ENCODE data around the gene NLRP10. TPM values are rescaled to one million over a fixed set of nuclear protein-coding genes. Genes with fewer than 3 reads are reported as not detected.

Gene NLRP10
- polyA plus RNA-seq, 1 of the 3 experiments (the other 2 are of a cell fraction), result 0.05 TPM

DNA sequence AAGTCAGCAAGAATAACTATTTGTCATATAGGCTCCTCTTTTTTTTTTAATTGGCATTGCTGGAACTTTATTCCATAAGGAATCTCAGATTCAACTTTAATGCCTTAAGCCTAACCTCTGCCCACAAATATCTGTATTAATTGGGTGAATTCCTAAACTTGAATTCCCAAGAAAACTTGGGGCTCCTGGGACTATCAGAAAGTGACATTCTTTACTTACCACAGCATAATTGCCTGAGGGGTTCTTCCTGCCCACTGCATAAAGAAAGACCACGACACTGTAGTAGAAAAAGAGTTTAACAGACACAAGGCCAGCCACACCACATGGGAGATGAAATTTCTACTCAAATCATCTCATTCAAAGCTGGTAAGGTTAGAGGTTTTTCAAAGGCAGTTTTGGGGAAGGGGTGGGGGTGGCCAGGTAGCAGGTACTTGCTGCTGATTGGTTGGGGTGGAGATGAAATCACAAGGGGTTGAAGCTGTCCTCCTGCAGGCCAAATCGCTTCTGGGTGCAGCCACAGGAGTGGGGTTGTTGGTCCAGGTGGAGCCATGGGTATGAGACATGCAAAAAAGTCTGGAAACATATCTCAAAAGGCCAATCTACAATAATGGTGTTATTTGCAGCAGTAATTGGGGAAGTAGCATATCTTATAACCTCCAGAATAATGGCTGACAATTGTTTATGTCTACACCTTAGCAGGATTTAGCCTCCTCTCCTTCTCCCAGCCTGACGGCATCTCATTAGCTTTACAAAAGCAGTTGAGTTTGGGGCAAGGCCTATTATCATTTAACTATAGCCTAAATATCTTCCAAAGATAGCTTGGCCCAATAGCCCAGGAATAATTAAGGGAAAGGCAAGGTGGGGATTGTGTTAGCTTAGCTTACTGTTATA lies 4.8 kb upstream of the NLRP10 start:
- 36% methylated on average over 3 of the region's 3 CpGs for WGBS (ENCODE audit: low lambda C conversion rate)
- H3K9ac ChIP-seq, result no peak overlapping the region

More for the DNA sequence above, 4.8 kb upstream of the NLRP10 start:
- H3K9me2 ChIP-seq, result no peaks in the 10 kb centered on the region
- H3F3A ChIP-seq (replicated peaks; ENCODE audit: insufficient read depth), result peaks cover 4% of the 10 kb centered on the region
- ChIA-PET CTCF (interaction anchor here (0.6 to 1.4 kb wide), 2 partner anchors 17 to 237 kb away, joined by 3 to 8 read pairs; partner anchors contain the start of gene EIF3F), POLR2A (no interaction called here)
- H3K27me3 ChIP-seq (ENCODE audit: insufficient read depth), result no peaks in the 10 kb centered on the region
- H3K4me3 ChIP-seq (ENCODE audit: low read depth in 2 of 2, low read length in 1 of 2), result no peak overlapping the region
- no peak overlapping the region for H3K27ac ChIP-seq (ENCODE audit: low read depth in 2 of 2, low read length in 1 of 2)
- no peak overlapping the region for H3K4me2 ChIP-seq
- no peak overlapping the region for H2AFZ ChIP-seq (ENCODE audit: low read depth)
- no peaks in the 10 kb centered on the region for H3K36me3 ChIP-seq (replicated peaks in 1 of 2; ENCODE audit: control insufficient read depth in 1 of 2, insufficient read depth in 2 of 2, low read length in 1 of 2)
- H4K20me1 ChIP-seq (ENCODE audit: insufficient read depth), result no peaks in the 10 kb centered on the region
- H3K4me1 ChIP-seq (ENCODE audit: control insufficient read depth in 1 of 2, insufficient read depth in 2 of 2, low read depth in 1 of 2, low read length in 1 of 2), result peaks cover 0 to 12% of the 10 kb centered on the region in 2 experiments; a peak in 1 of 4 replicates
- DNase-seq, result no peak
- TF ChIP-seq EP300 (IDR thresholded peaks at IDR 0.05; ENCODE audit: borderline replicate concordance in 1 of 2, low read depth in 1 of 2, low read length in 1 of 2) (no peak), TEAD4 (IDR thresholded peaks at IDR 0.05; ENCODE audit: borderline replicate concordance, insufficient read depth) (no peak), RFX5 (IDR thresholded peaks at IDR 0.05; ENCODE audit: low read length) (no peak), YY1 (IDR thresholded peaks at IDR 0.05; ENCODE audit: low read depth) (no peak), FOSL2 (IDR thresholded peaks at IDR 0.05; ENCODE audit: borderline replicate concordance, low read depth) (no peak), CHD2 (IDR thresholded peaks at IDR 0.05; ENCODE audit: low read length, partially characterized antibody) (no peak), RAD21 (IDR thresholded peaks at IDR 0.05; ENCODE audit: low read length) (no peak), TAF1 (IDR thresholded peaks at IDR 0.05; ENCODE audit: borderline replicate concordance, low read depth, low read length) (no peak), RCOR1 (IDR thresholded peaks at IDR 0.05; ENCODE audit: low read length) (no peak), REST (IDR thresholded peaks at IDR 0.05; ENCODE audit: low read depth, low read length) (no peak), GATA2 (CRISPR knock-in tag; IDR thresholded peaks at IDR 0.05) (no peak), RXRA (IDR thresholded peaks at IDR 0.05; ENCODE audit: borderline replicate concordance, low read depth) (no peak), NRF1 (IDR thresholded peaks at IDR 0.05; ENCODE audit: low read depth, low read length) (no peak)
- TF ChIP-seq, protein P1, sequence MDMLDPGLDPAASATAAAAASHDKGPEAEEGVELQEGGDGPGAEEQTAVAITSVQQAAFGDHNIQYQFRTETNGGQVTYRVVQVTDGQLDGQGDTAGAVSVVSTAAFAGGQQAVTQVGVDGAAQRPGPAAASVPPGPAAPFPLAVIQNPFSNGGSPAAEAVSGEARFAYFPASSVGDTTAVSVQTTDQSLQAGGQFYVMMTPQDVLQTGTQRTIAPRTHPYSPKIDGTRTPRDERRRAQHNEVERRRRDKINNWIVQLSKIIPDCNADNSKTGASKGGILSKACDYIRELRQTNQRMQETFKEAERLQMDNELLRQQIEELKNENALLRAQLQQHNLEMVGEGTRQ (IDR thresholded peaks at IDR 0.05; ENCODE audit: borderline replicate concordance, low read depth, low read length), result no peak
- TF ChIP-seq, protein P2, sequence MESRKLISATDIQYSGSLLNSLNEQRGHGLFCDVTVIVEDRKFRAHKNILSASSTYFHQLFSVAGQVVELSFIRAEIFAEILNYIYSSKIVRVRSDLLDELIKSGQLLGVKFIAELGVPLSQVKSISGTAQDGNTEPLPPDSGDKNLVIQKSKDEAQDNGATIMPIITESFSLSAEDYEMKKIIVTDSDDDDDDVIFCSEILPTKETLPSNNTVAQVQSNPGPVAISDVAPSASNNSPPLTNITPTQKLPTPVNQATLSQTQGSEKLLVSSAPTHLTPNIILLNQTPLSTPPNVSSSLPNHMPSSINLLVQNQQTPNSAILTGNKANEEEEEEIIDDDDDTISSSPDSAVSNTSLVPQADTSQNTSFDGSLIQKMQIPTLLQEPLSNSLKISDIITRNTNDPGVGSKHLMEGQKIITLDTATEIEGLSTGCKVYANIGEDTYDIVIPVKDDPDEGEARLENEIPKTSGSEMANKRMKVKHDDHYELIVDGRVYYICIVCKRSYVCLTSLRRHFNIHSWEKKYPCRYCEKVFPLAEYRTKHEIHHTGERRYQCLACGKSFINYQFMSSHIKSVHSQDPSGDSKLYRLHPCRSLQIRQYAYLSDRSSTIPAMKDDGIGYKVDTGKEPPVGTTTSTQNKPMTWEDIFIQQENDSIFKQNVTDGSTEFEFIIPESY (IDR thresholded peaks at IDR 0.05; ENCODE audit: borderline replicate concordance, low read depth), result no peak
- H3K79me2 ChIP-seq (ENCODE audit: insufficient read depth), result no peaks in the 10 kb centered on the region
- no peaks in the 10 kb centered on the region for H3K9me3 ChIP-seq

Data from SK-N-SH (cell line).